Small intestine (tissue), 7 donors: ENCODE results near the gene CEP192. TPM values are rescaled to one million over a fixed set of nuclear protein-coding genes. Genes with fewer than 3 reads are reported as not detected.
A peak's percentile ranks its signal among the peaks of the same experiment; 100 is the strongest.

ENCODE experiments used
- DNase-seq, 2 donors: peaks; one replicate each; pipeline versions ENCODE4 v3.0.0 to v3.0.0-alpha.2; 2013
- FAIRE-seq: peaks from 2 replicates; lab custom pipeline; 2012; peaks lifted over from hg19 to GRCh38; lab: Jason Lieb, UNC
- H3K27ac ChIP-seq, 3 donors: one replicate each; pipeline ENCODE4 v1.5.1; 2013; ENCODE audit warnings: low read length in 2 of 3, mild to moderate bottlenecking in 2 of 3, control low read depth in 1 of 3, inconsistent platforms in 1 of 3, low read depth in 1 of 3, moderate library complexity in 1 of 3
- H3K27me3 ChIP-seq, 3 donors: one replicate each; pipeline ENCODE4 v1.6.1; 2013; ENCODE audit warnings: low read length in 3 of 3, inconsistent platforms in 1 of 3; ENCODE audit not compliant: control insufficient read depth in 3 of 3, insufficient read depth in 3 of 3
- H3K36me3 ChIP-seq, 3 donors: one replicate each; pipeline ENCODE4 v1.6.1; 2013; ENCODE audit warnings: low read length in 3 of 3, inconsistent platforms in 1 of 3, low read depth in 1 of 3, mild to moderate bottlenecking in 1 of 3, moderate library complexity in 1 of 3; ENCODE audit not compliant: control insufficient read depth in 3 of 3, insufficient read depth in 2 of 3
- H3K4me1 ChIP-seq, 3 donors: one replicate each; pipeline ENCODE4 v1.6.1; 2013; ENCODE audit warnings: low read length in 2 of 3, inconsistent platforms in 1 of 3, low read depth in 1 of 3, mild to moderate bottlenecking in 1 of 3, moderate library complexity in 1 of 3; ENCODE audit not compliant: control insufficient read depth in 3 of 3, insufficient read depth in 2 of 3
- H3K4me3 ChIP-seq, 3 donors: one replicate each; pipeline ENCODE4 v1.5.1; 2013; ENCODE audit warnings: low read length in 3 of 3, control low read depth in 1 of 3, inconsistent platforms in 1 of 3, low read depth in 1 of 3, mild to moderate bottlenecking in 1 of 3, moderate library complexity in 1 of 3
- H3K9me3 ChIP-seq, 2 donors: one replicate each; pipeline ENCODE4 v1.6.1; 2013; ENCODE audit warnings: low read depth in 1 of 2, low read length in 1 of 2; ENCODE audit not compliant: control insufficient read depth in 2 of 2, insufficient read depth in 1 of 2
- WGBS, 3 donors: extraction: QIAGEN DNeasy Blood & Tissue Kit; methylation state at CpG; one replicate each; pipeline ENCODE4 v1.1.7; 2013; 5-methylcytosine and 5-hydroxymethylcytosine counted together
- polyA plus RNA-seq, 4 donors: library from polyadenylated mRNA; stranded (reverse) in 3 of 4; unstranded in 1 of 4; fragments of 200-250 nt in 3 of 4; fragments of 120-200 nt in 1 of 4; gene quantifications; one replicate each; pipeline versions ENCODE4 v1.2.1 to v1.2.3, GENCODE V29; 2013
- donor health status: healthy with polysubstance abuse.
- donor health status: control.
- donor health status: control.
- donor health status: Bipolar disorder and iron deficiency.
- donor health status: healthy.

The CEP192 gene
- polyA plus RNA-seq, 4 donors = 9.6 to 29.3 (median 12.4) TPM

DNA sequence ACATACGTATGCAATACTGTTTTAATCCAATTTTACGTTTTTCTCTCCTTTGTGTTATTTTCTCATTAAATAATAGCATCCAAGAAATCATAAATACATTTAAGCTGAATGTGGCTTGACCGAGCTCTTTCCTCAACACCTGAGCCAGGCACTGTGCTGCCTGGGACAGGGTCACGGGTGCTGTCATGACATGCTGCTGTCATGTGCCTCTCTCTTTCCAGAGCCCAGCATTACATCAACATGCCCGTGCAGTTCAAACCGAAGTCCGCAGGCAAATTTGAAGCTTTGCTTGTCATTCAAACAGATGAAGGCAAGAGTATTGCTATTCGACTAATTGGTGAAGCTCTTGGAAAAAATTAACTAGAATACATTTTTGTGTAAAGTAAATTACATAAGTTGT, 133.2 kb downstream of the CEP192 start:
- H3K36me3 ChIP-seq = peaks cover 0 to 23% (median 5%) of the 10 kb centered on the region in 3 donors
- no peaks in the 10 kb centered on the region for H3K4me1 ChIP-seq
- H3K9me3 ChIP-seq = no peaks in the 10 kb centered on the region
- WGBS, 3 donors = 88 to 97% (median 96%) methylated on average over 8 of the region's 8 CpGs
- no peaks in the 10 kb centered on the region for H3K27me3 ChIP-seq
- H3K4me3 ChIP-seq = no peak overlapping the region
- no peak for DNase-seq
- FAIRE-seq = no peak
- H3K27ac ChIP-seq = no peak overlapping the region

- Histone ChIP-seq H3K4me3 (no peak overlapping the region), H3K9me3 (no peaks in the 10 kb centered on the region), H3K27me3 (no peaks in the 10 kb centered on the region), H3K27ac (no peak overlapping the region), H3K4me1 (no peaks in the 10 kb centered on the region), H3K36me3 (peaks cover 0 to 23% (median 5%) of the 10 kb centered on the region in 3 donors)
- DNase-seq (no peak), FAIRE-seq (no peak)
- 38 to 50% (median 41%) methylated on average over 5 of the region's 5 CpGs for WGBS, 3 donors
These were observed 134.0 kb downstream of the CEP192 start for GRCh38 chr18:13125191-13125590.

DNA sequence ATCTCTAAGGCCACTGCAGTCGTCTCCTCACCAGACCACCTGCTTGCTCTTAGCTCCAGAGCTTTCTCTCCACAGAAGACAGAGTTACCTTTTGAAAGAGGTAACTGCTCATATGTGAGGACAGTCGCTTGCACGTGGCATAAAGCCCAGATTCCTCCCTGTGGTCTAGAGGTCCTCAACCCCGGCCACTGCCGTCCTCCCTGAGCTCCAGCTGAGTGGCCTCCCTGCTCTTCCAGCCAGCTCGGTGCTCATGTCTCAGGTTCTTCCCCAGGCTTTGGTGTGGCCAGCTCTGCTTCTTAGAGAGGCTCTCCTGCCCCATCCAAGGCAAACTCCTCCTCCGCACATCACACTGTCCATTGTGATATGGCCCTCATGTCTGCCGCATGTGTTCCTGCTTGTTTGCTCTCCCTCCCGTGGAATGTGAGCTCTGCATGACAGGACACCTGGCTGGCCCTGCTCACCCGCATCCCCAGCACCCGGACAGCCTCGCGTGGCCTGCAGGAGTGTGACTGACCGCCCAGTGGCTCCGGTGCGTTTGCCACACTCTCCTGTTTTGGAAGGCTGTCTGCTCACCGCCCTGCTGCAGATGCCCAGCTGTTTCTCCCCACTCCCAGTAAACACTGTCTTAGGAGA, 135.9 kb downstream of the CEP192 start:
- DNase-seq = no peak
- no peak for FAIRE-seq
- no peak overlapping the region for H3K27ac ChIP-seq
- WGBS, 3 donors = 91 to 94% (median 92%) methylated on average over 15 to 17 of the region's 17 CpGs
- H3K4me3 ChIP-seq = no peak overlapping the region
- H3K9me3 ChIP-seq = no peaks in the 10 kb centered on the region
- no peaks in the 10 kb centered on the region for H3K27me3 ChIP-seq
- H3K4me1 ChIP-seq = no peaks in the 10 kb centered on the region
- H3K36me3 ChIP-seq = peaks cover 0 to 20% (median 5%) of the 10 kb centered on the region in 3 donors

- Histone ChIP-seq H3K4me1 (no peaks in the 10 kb centered on the region), H3K4me3 (no peak overlapping the region), H3K9me3 (peaks cover 0 to 2% of the 10 kb centered on the region in 2 donors), H3K27me3 (peaks cover 0 to 11% (median 0%) of the 10 kb centered on the region in 3 donors), H3K27ac (no peak overlapping the region), H3K36me3 (peaks cover 0 to 14% (median 3%) of the 10 kb centered on the region in 3 donors)
- WGBS, 3 donors = 85 to 95% (median 88%) methylated on average over 6 of the region's 6 CpGs
- FAIRE-seq (no peak), DNase-seq (no peak)
These were observed 140.1 kb downstream of the CEP192 start for GRCh38 chr18:13131283-13131682.

- Histone ChIP-seq H3K4me1 (peaks cover 0 to 2% (median 0%) of the 10 kb centered on the region in 3 donors), H3K9me3 (peaks cover 0 to 8% of the 10 kb centered on the region in 2 donors), H3K27me3 (peaks cover 0 to 28% (median 0%) of the 10 kb centered on the region in 3 donors), H3K27ac (no peak overlapping the region), H3K4me3 (no peak overlapping the region), H3K36me3 (no peaks in the 10 kb centered on the region)
- DNase-seq = no peak
- WGBS, 3 donors = 95 to 97% (median 97%) methylated on average over 48 to 52 of the region's 52 CpGs
- FAIRE-seq = no peak
These were observed 143.6 kb downstream of the CEP192 start for GRCh38 chr18:13134551-13135401.

- no peak for FAIRE-seq
- no peaks in the 10 kb centered on the region for H3K36me3 ChIP-seq
- H3K27ac ChIP-seq = peak overlapping the region in 2 of 3 donors; percentile 80 to 88
- H3K4me1 ChIP-seq = peaks cover 0 to 2% (median 0%) of the 10 kb centered on the region in 3 donors
- peaks cover 0 to 8% of the 10 kb centered on the region in 2 donors for H3K9me3 ChIP-seq
- peak in 1 of 2 donors; percentile 21 for DNase-seq
- WGBS, 3 donors = 25 to 55% (median 31%) methylated on average over 48 to 51 of the region's 51 CpGs
- peaks cover 0 to 30% (median 0%) of the 10 kb centered on the region in 3 donors for H3K27me3 ChIP-seq
- H3K4me3 ChIP-seq = peak overlapping the region; percentile 42 to 62 (median 48)
These were observed 145.1 kb downstream of the CEP192 start for GRCh38 chr18:13136056-13136903.

- peaks cover 0 to 8% of the 10 kb centered on the region in 2 donors for H3K9me3 ChIP-seq
- H3K4me3 ChIP-seq = peak overlapping the region; percentile 42 to 62 (median 48)
- peaks cover 0 to 30% (median 0%) of the 10 kb centered on the region in 3 donors for H3K27me3 ChIP-seq
- WGBS, 3 donors = 2 to 43% (median 7%) methylated on average over 58 to 74 of the region's 74 CpGs
- H3K27ac ChIP-seq = peak overlapping the region; percentile 28 to 88 (median 80)
- H3K36me3 ChIP-seq = no peaks in the 10 kb centered on the region
- H3K4me1 ChIP-seq = peaks cover 0 to 2% (median 0%) of the 10 kb centered on the region in 3 donors
- FAIRE-seq = no peak
- peak; percentile 26 to 56 for DNase-seq
These were observed 145.9 kb downstream of the CEP192 start for GRCh38 chr18:13136904-13137669.
